Astrocyte (in vitro differentiated cells and primary cell): ENCODE data around the gene C17orf107. TPM values are rescaled to one million over a fixed set of nuclear protein-coding genes. Genes with fewer than 3 reads are reported as not detected.
"Not testable (repeated sequence)": the region's sequence is repeated elsewhere in the genome, so short reads cannot be mapped to it uniquely, and the experiment has no call there.

Source experiments
- DNase-seq: peaks from one replicate; pipeline ENCODE4 v3.0.0-alpha.2; 2010; ENCODE audit warnings: low read depth
- FAIRE-seq: peaks from 2 replicates; lab custom pipeline; 2011; peaks lifted over from hg19 to GRCh38; lab: Jason Lieb, UNC
- H2AFZ ChIP-seq: 2 replicates; pipeline ENCODE4 v1.6.0; 2012; ENCODE audit warnings: low read depth, low read length, inconsistent platforms
- H3K27ac ChIP-seq: 2 replicates; pipeline ENCODE4 v1.5.1; 2011; ENCODE audit warnings: low read depth, low read length, inconsistent platforms
- H3K27me3 ChIP-seq: 2 replicates; pipeline ENCODE4 v1.6.0; 2011; ENCODE audit warnings: low read length, inconsistent platforms; ENCODE audit not compliant: insufficient read depth
- H3K36me3 ChIP-seq: 2 replicates; pipeline ENCODE4 v1.5.1; 2011; ENCODE audit warnings: low read length, inconsistent platforms; ENCODE audit not compliant: insufficient read depth
- H3K4me1 ChIP-seq: 2 replicates; pipeline ENCODE4 v1.5.1; 2011; ENCODE audit warnings: low read length, inconsistent platforms; ENCODE audit not compliant: insufficient read depth
- H3K4me2 ChIP-seq: 2 replicates; pipeline ENCODE4 v1.6.0; 2012; ENCODE audit warnings: low read length, inconsistent platforms
- H3K4me3 ChIP-seq: 2 replicates; pipeline ENCODE4 v1.5.1; 2011; ENCODE audit warnings: low read depth, mild to moderate bottlenecking, low read length, inconsistent platforms; ENCODE audit not compliant: insufficient read depth
- H3K79me2 ChIP-seq: 2 replicates; pipeline ENCODE4 v1.6.0; 2012; ENCODE audit warnings: mild to moderate bottlenecking, low read length, inconsistent platforms; ENCODE audit not compliant: insufficient read depth
- H3K9ac ChIP-seq: 2 replicates; pipeline ENCODE4 v1.6.0; 2012; ENCODE audit warnings: mild to moderate bottlenecking, low read length, inconsistent platforms
- H3K9me3 ChIP-seq: 2 replicates; pipeline ENCODE4 v1.5.1; 2012; ENCODE audit warnings: low read depth, mild to moderate bottlenecking, low read length, inconsistent platforms; ENCODE audit not compliant: insufficient read depth
- H4K20me1 ChIP-seq: 2 replicates; pipeline ENCODE4 v1.6.0; 2012; ENCODE audit warnings: low read length, inconsistent platforms; ENCODE audit not compliant: insufficient read depth
- H3K27ac Mint-ChIP-seq: one replicate; pipeline ENCODE4 v1.8.0; 2021; ENCODE audit warnings: mild to moderate bottlenecking, mixed read lengths; ENCODE audit not compliant: unreplicated experiment
- H3K27me3 Mint-ChIP-seq: one replicate; pipeline ENCODE4 v1.8.0; 2021; ENCODE audit warnings: low read depth, mixed read lengths; ENCODE audit not compliant: unreplicated experiment
- H3K36me3 Mint-ChIP-seq: one replicate; pipeline ENCODE4 v1.8.0; 2021; ENCODE audit warnings: low read depth, mixed read lengths; ENCODE audit not compliant: unreplicated experiment
- H3K4me1 Mint-ChIP-seq: one replicate; pipeline ENCODE4 v1.8.0; 2021; ENCODE audit warnings: low read depth, mixed read lengths; ENCODE audit not compliant: unreplicated experiment
- H3K4me3 Mint-ChIP-seq: one replicate; pipeline ENCODE4 v1.8.0; 2021; ENCODE audit warnings: mild to moderate bottlenecking, moderate library complexity, mixed read lengths; ENCODE audit not compliant: unreplicated experiment
- H3K9me3 Mint-ChIP-seq: one replicate; pipeline ENCODE4 v1.8.0; 2021; ENCODE audit warnings: mild to moderate bottlenecking, mixed read lengths; ENCODE audit not compliant: unreplicated experiment
- CTCF ChIP-seq: IDR thresholded peaks from 2 replicates; pipeline ENCODE4 v1.5.1; 2011; ENCODE audit warnings: low read depth, mild to moderate bottlenecking, inconsistent platforms, low read length, moderate library complexity; ENCODE audit not compliant: insufficient read depth
- EZH2 ChIP-seq: IDR thresholded peaks from 2 replicates; pipeline ENCODE4 v1.6.1; 2012; ENCODE audit warnings: mild to moderate bottlenecking, low read length, inconsistent platforms; ENCODE audit not compliant: insufficient read depth
- total RNA-seq: library from RNA; stranded (reverse); gene quantifications from 2 replicates; pipeline ENCODE4 v1.2.1, GENCODE V29; 2021

Gene C17orf107
- total RNA-seq, 1 donor from 2014 or later = 2.2 TPM

- Mint-ChIP-seq H3K4me3 (no peak overlapping the region), H3K27ac (no peak overlapping the region), H3K9me3 (no peaks in the 10 kb centered on the region), H3K4me1 (peaks cover 2% of the 10 kb centered on the region), H3K27me3 (no peaks in the 10 kb centered on the region), H3K36me3 (no peaks in the 10 kb centered on the region)
- Histone ChIP-seq H3K36me3 (no peaks in the 10 kb centered on the region), H3K9me3 (no peaks in the 10 kb centered on the region), H3K27ac (no peak overlapping the region), H3K27me3 (no peaks in the 10 kb centered on the region), H3K4me1 (peaks cover 4% of the 10 kb centered on the region), H3K79me2 (no peaks in the 10 kb centered on the region), H2AFZ (peak overlapping the region; percentile 89), H4K20me1 (no peaks in the 10 kb centered on the region), H3K4me3 (no peak overlapping the region), H3K9ac (peak overlapping the region; percentile 57), H3K4me2 (peak overlapping the region; percentile 59)
- peak; percentile 58 for TF ChIP-seq CTCF
- TF ChIP-seq EZH2 = no peak
- DNase-seq = peak; percentile 74
- FAIRE-seq = no peak
Observed at GRCh38 chr17:4908711-4909496, 9.6 kb downstream of the C17orf107 start.

- Mint-ChIP-seq H3K36me3 (no peaks in the 10 kb centered on the region), H3K27me3 (no peaks in the 10 kb centered on the region), H3K4me3 (no peak overlapping the region), H3K27ac (no peak overlapping the region), H3K4me1 (no peaks in the 10 kb centered on the region), H3K9me3 (no peaks in the 10 kb centered on the region)
- H3K36me3 ChIP-seq = no peaks in the 10 kb centered on the region
- H3K79me2 ChIP-seq = no peaks in the 10 kb centered on the region
- no peak overlapping the region for H2AFZ ChIP-seq
- peaks cover under 1% of the 10 kb centered on the region for H3K4me1 ChIP-seq
- H3K9me3 ChIP-seq = no peaks in the 10 kb centered on the region
- no peak overlapping the region for H3K4me2 ChIP-seq
- FAIRE-seq (no peak), DNase-seq (no peak)
- H3K9ac ChIP-seq = no peak overlapping the region
- H3K27me3 ChIP-seq = no peaks in the 10 kb centered on the region
- H3K4me3 ChIP-seq = no peak overlapping the region
- H3K27ac ChIP-seq = no peak overlapping the region
- no peak for TF ChIP-seq CTCF
- no peak for TF ChIP-seq EZH2
- no peaks in the 10 kb centered on the region for H4K20me1 ChIP-seq
Observed at GRCh38 chr17:4913994-4914393, 14.7 kb downstream of the C17orf107 start.

DNA sequence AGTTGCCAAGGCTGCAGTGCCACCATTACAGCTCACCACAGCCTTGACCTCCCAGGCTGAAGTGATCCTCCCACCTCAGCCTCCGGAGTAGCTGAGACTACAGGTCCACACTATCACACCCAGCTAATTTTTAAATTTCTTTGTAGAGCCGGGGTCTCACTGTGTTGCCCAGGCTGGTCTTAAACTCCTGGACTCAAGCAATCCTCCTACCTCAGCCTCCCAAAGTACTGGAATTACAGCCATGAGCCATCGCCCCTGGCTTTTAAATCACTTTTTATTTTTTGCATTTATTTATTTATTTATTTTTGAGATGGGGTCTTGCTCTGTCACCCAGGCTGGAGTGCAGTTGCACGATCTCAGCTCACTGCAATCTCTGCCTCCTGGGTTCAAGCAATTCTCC lies 15.2 kb downstream of the C17orf107 start:
- not testable (repeated sequence) for H3K27ac ChIP-seq, H3K4me3 Mint-ChIP-seq, H3K4me1 ChIP-seq, H3K4me3 ChIP-seq, H3K9me3 ChIP-seq, H3K27ac Mint-ChIP-seq, DNase-seq, H2AFZ ChIP-seq, H3K27me3 Mint-ChIP-seq, FAIRE-seq, H3K36me3 ChIP-seq, H3K27me3 ChIP-seq, H3K9ac ChIP-seq, H4K20me1 ChIP-seq, H3K4me1 Mint-ChIP-seq, H3K9me3 Mint-ChIP-seq, H3K36me3 Mint-ChIP-seq, H3K4me2 ChIP-seq, H3K79me2 ChIP-seq
